Thymus (tissue), 11 donors: ENCODE data around the gene SALL3. TPM values are rescaled to one million over a fixed set of nuclear protein-coding genes. Genes with fewer than 3 reads are reported as not detected.
A peak's percentile ranks its signal among the peaks of the same experiment; 100 is the strongest.
"Not testable (repeated sequence)": the region's sequence is repeated elsewhere in the genome, so short reads cannot be mapped to it uniquely, and the experiment has no call there.

Experiments used
- DNase-seq, 9 donors: peaks; one replicate each; pipeline ENCODE4 v3.0.0-alpha.2; 2013; ENCODE audit warnings: low spot score in 9 of 9, low read depth in 6 of 9, missing footprints in 1 of 9
- H3K27ac ChIP-seq, 2 donors: one replicate each; pipeline ENCODE4 v1.5.1; 2013; ENCODE audit warnings: control low read depth in 1 of 2, low read depth in 1 of 2, low read length in 1 of 2, mild to moderate bottlenecking in 1 of 2, moderate library complexity in 1 of 2
- H3K27me3 ChIP-seq, 2 donors: one replicate each; pipeline ENCODE4 v1.5.1; 2013; ENCODE audit warnings: low read length in 1 of 2; ENCODE audit not compliant: control insufficient read depth in 2 of 2, insufficient read depth in 1 of 2
- H3K36me3 ChIP-seq, 2 donors: one replicate each; pipeline ENCODE4 v1.5.1; 2013; ENCODE audit warnings: low read length in 1 of 2, mild to moderate bottlenecking in 1 of 2, moderate library complexity in 1 of 2; ENCODE audit not compliant: control insufficient read depth in 2 of 2, insufficient read depth in 2 of 2
- H3K4me1 ChIP-seq, 2 donors: one replicate each; pipeline ENCODE4 v1.5.1; 2013; ENCODE audit warnings: low read length in 2 of 2; ENCODE audit not compliant: control insufficient read depth in 2 of 2, insufficient read depth in 2 of 2
- H3K4me3 ChIP-seq, 2 donors: one replicate each; pipeline ENCODE4 v1.5.1; 2013; ENCODE audit warnings: low read length in 2 of 2, control low read depth in 1 of 2, mild to moderate bottlenecking in 1 of 2
- H3K9me3 ChIP-seq, 2 donors: one replicate each; pipeline ENCODE4 v1.5.1; 2013; ENCODE audit warnings: low read length in 1 of 2, mild to moderate bottlenecking in 1 of 2; ENCODE audit not compliant: control insufficient read depth in 2 of 2, insufficient read depth in 1 of 2
- WGBS: extraction: QIAGEN DNeasy Blood & Tissue Kit; methylation state at CpG from one replicate; pipeline ENCODE4 v1.1.7; 2013; 5-methylcytosine and 5-hydroxymethylcytosine counted together
- polyA plus RNA-seq: library from polyadenylated mRNA; stranded (reverse); fragments of 200-250 nt; gene quantifications from one replicate; pipeline ENCODE4 v1.2.3, GENCODE V29; 2013
- total RNA-seq: library from RNA; stranded (reverse); fragments of 120-200 nt; gene quantifications from one replicate; pipeline ENCODE4 v1.2.4, GENCODE V29; 2013
- donor health status: healthy.

Gene SALL3
- total and polyA plus RNA-seq, 2 donors = under 0.01 to 0.02 TPM

DNA sequence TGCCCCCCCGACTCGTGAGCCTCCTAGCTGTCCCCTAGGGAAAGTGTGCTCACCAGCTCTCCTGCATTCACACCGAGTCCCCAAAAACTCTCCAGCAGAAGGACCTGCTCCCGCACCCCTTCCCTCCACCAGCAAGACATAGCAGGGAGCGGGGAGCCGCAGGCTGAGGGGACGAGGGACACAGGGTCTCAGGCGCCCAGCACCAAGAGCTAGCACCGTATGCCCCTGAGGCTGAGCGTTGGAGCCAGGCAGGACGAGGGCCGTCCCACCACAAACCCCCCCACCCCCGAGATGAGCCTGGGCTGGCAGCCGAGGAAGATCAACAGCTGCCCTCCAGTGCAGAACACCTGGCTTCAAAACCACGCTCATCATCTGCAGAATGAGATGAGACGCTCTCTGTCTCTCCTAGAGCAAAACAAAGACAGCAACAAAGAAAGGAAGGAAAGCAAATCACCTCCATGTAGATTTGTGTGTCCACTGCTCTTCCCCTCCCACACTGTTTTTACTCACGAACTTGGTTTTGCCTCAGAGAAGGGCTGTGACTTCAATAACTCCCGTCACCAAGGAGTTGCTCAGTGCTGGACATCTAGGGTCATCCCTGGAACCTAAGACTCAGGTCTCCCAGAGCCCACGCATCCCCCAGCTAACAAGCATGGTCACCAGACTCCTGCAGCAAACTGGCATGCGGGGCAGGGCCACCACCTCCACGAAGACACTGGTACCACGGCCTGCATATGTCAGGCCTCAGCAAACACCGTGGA, 39.7 kb upstream of the SALL3 start:
- Histone ChIP-seq H3K36me3 (no peaks in the 10 kb centered on the region), H3K4me3 (no peak overlapping the region), H3K4me1 (peaks cover 2 to 5% of the 10 kb centered on the region in 2 donors), H3K27ac (peak overlapping the region in 1 of 2 donors; percentile 66), H3K27me3 (no peaks in the 10 kb centered on the region), H3K9me3 (no peaks in the 10 kb centered on the region)
- DNase-seq = peak in 2 of 9 donors; percentile 16 to 34
- WGBS = 67% methylated on average over 23 of the region's 23 CpGs

DNA sequence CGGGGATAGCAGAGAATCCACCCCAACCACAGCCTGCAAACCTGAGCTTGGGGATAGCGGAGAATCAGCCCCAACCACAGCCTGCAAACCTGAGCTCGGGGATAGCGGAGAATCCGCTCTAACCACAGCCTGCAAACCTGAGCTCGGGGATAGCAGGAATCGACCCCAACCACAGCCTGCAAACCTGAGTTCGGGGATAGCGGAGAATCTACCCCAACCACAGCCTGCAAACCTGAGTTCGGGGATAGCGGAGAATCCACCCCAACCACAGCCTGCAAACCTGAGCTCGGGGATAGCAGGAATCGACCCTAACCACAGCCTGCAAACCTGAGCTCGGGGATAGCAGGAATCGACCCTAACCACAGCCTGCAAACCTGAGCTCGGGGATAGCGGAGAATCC, 37.4 kb upstream of the SALL3 start:
- H3K9me3 ChIP-seq, H3K27ac ChIP-seq, H3K27me3 ChIP-seq, H3K4me3 ChIP-seq, DNase-seq, H3K4me1 ChIP-seq, H3K36me3 ChIP-seq: not testable (repeated sequence)
- 88% methylated on average over 17 of the region's 17 CpGs for WGBS

- 94% methylated on average over 9 of the region's 9 CpGs for WGBS
- Histone ChIP-seq H3K27ac (no peak overlapping the region), H3K9me3 (no peaks in the 10 kb centered on the region), H3K4me3 (no peak overlapping the region), H3K36me3 (no peaks in the 10 kb centered on the region), H3K4me1 (no peaks in the 10 kb centered on the region), H3K27me3 (no peaks in the 10 kb centered on the region)
- DNase-seq = no peak
Observed at GRCh38 chr18:78945628-78946027, 34.0 kb upstream of the SALL3 start.

- 92% methylated on average over 15 of the region's 15 CpGs for WGBS
- no peaks in the 10 kb centered on the region for H3K27me3 ChIP-seq
- no peaks in the 10 kb centered on the region for H3K4me1 ChIP-seq
- H3K9me3 ChIP-seq = peaks cover 0 to 2% of the 10 kb centered on the region in 2 donors
- no peaks in the 10 kb centered on the region for H3K36me3 ChIP-seq
- no peak for DNase-seq
- no peak overlapping the region for H3K4me3 ChIP-seq
- no peak overlapping the region for H3K27ac ChIP-seq
Observed at GRCh38 chr18:78947291-78947690, 32.3 kb upstream of the SALL3 start.

DNA sequence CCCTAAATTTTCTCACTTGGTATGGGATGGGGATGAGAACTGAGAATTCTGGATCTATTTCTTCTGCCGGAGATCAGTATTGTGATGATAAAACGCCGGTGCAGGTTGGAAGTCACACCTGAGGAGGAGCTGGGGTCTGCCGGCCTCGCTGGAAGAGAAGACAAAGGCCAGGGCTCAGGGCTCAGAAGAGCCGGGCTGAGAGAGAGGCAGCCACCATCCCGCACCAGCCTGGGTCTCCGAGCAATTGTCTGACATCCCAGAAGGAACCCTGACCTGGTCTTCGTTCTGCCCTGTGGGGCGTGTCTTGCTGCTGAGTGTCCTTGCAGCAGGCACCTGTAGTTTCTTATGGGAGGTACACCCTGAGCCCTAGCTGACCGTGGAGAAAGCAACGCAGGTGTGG, 31.4 kb upstream of the SALL3 start:
- no peaks in the 10 kb centered on the region for H3K4me1 ChIP-seq
- H3K27me3 ChIP-seq = no peaks in the 10 kb centered on the region
- peaks cover 0 to 2% of the 10 kb centered on the region in 2 donors for H3K9me3 ChIP-seq
- H3K27ac ChIP-seq = no peak overlapping the region
- no peak overlapping the region for H3K4me3 ChIP-seq
- H3K36me3 ChIP-seq = no peaks in the 10 kb centered on the region
- 64% methylated on average over 12 of the region's 12 CpGs for WGBS
- no peak for DNase-seq

DNA sequence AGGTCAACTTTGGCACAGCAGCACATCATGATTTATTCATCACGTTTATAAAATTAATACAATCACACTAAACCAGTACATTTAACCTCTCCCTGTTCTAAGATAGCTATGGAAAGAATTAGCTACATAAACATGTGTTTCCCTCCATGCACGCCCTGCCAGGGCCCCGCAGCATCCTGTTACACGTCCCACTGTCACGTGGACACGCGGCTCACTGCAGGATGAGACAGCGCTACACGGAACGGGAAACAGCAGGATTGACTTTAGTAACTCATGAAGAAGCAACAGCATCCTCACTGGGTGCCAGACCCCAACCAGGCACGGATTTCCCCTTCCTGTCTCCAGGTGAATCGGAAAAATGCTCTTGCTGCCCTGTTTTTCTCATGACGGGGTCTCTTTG, 30.9 kb upstream of the SALL3 start:
- H3K4me3 ChIP-seq = no peak overlapping the region
- 87% methylated on average over 13 of the region's 13 CpGs for WGBS
- H3K27me3 ChIP-seq = no peaks in the 10 kb centered on the region
- no peaks in the 10 kb centered on the region for H3K36me3 ChIP-seq
- H3K9me3 ChIP-seq = peaks cover 0 to 2% of the 10 kb centered on the region in 2 donors
- DNase-seq = no peak
- H3K27ac ChIP-seq = no peak overlapping the region
- no peaks in the 10 kb centered on the region for H3K4me1 ChIP-seq

GRCh38 chr18:78949216-78949615, 30.4 kb upstream of the SALL3 start:
- Histone ChIP-seq H3K36me3 (no peaks in the 10 kb centered on the region), H3K27ac (no peak overlapping the region), H3K9me3 (peaks cover 0 to 2% of the 10 kb centered on the region in 2 donors), H3K4me1 (no peaks in the 10 kb centered on the region), H3K4me3 (no peak overlapping the region), H3K27me3 (no peaks in the 10 kb centered on the region)
- WGBS = 96% methylated on average over 17 of the region's 17 CpGs
- no peak for DNase-seq

DNA sequence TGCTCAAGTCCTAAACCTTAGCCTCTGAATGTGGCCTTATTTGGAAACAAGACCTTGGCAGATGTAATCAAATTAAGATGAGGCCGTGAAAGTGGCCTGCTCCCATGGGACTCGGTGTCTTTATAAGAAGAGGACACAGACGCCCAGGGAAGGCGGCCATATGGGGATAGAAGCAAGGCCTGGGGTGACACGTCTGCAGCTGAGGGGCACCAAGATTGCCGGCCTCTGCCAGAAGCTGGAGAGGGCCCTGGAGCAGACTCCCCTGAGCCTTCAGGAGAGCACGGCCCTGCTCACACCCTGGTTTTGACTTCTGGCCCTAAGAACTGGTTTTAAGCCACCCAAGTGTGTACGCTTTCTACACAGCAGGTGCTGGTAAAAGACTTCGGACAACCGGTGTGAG, 29.2 kb upstream of the SALL3 start:
- Histone ChIP-seq H3K9me3 (peaks cover 0 to 2% of the 10 kb centered on the region in 2 donors), H3K27me3 (no peaks in the 10 kb centered on the region), H3K4me1 (no peaks in the 10 kb centered on the region), H3K36me3 (no peaks in the 10 kb centered on the region), H3K4me3 (no peak overlapping the region), H3K27ac (no peak overlapping the region)
- WGBS = 93% methylated on average over 10 of the region's 10 CpGs
- DNase-seq = no peak

DNA sequence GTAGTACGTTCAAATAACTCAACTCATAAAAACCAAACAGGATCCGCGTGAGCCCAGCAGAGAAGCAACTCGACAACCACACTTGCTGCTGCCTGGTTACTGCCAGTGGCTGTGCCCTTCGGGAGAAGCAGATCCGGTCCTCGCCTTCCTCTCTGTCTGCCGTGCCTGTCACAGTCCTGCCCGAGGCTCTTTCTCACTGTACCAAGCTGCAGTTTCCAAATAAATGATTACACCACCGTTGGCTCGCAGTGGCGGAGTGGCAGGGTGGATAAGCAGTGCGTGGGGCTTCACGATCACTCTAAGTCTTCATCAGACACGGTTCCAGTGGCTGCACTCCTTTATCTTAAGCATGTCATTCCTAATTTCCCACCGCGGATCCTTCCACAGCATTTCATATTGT, 26.1 kb upstream of the SALL3 start:
- H3K36me3 ChIP-seq = no peaks in the 10 kb centered on the region
- H3K4me3 ChIP-seq = no peak overlapping the region
- DNase-seq = no peak
- H3K9me3 ChIP-seq = peaks cover 0 to 8% of the 10 kb centered on the region in 2 donors
- no peak overlapping the region for H3K27ac ChIP-seq
- H3K4me1 ChIP-seq = no peaks in the 10 kb centered on the region
- 88% methylated on average over 17 of the region's 17 CpGs for WGBS
- no peaks in the 10 kb centered on the region for H3K27me3 ChIP-seq
